Peyer's patch (tissue), 4 donors: ENCODE data around the gene ANKRD13A.

Source experiments
- POLR2A ChIP-seq, 2 donors: fragments of 450-650 bp; IDR thresholded peaks; one replicate each; pipeline ENCODE4 v1.5.1; 2017; ENCODE audit warnings: antibody characterized with exemption in 2 of 2, mild to moderate bottlenecking in 2 of 2, moderate library complexity in 2 of 2
- TF ChIP-seq, protein P1 (sequence below), 6 experiments: fragments of 450-650 bp in 4 of 6; fragments of 200-600 bp in 2 of 6; sonication (generic) in 1 of 6; IDR thresholded peaks; one replicate each; pipeline ENCODE4 v1.5.1; 2017 to 2019; ENCODE audit warnings: antibody characterized with exemption in 6 of 6, mild to moderate bottlenecking in 3 of 6, moderate library complexity in 1 of 6

DNA sequence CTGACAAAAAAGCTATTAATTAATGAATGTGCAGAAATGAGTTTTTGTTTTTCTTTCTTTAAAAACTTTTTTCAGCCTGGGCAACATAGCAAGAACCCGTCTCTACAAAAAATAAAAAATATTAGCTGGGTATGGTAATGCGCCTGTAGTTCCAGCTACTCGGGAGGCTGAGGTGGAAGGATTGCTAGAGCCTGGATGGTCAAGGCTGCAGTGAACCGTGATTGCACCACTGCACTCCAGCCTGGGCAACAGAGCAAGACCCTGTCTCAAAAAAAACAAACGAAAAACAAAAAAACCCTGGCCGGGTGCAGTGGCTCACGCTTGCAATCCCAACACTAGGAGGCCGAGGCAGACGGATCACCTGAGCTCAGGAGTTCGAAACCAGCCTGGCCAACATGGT, 11.0 kb upstream of the ANKRD13A start:
- TF ChIP-seq, protein P1, sequence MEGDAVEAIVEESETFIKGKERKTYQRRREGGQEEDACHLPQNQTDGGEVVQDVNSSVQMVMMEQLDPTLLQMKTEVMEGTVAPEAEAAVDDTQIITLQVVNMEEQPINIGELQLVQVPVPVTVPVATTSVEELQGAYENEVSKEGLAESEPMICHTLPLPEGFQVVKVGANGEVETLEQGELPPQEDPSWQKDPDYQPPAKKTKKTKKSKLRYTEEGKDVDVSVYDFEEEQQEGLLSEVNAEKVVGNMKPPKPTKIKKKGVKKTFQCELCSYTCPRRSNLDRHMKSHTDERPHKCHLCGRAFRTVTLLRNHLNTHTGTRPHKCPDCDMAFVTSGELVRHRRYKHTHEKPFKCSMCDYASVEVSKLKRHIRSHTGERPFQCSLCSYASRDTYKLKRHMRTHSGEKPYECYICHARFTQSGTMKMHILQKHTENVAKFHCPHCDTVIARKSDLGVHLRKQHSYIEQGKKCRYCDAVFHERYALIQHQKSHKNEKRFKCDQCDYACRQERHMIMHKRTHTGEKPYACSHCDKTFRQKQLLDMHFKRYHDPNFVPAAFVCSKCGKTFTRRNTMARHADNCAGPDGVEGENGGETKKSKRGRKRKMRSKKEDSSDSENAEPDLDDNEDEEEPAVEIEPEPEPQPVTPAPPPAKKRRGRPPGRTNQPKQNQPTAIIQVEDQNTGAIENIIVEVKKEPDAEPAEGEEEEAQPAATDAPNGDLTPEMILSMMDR (IDR thresholded peaks at IDR 0.05), result no peak
- no peak for TF ChIP-seq POLR2A (IDR thresholded peaks at IDR 0.05)
